Endothelial cell of umbilical vein (primary cell): ENCODE measurements around the gene ZNF33B. TPM values are rescaled to one million over a fixed set of nuclear protein-coding genes. Genes with fewer than 3 reads are reported as not detected.

Experiments used
- BruUV-seq: library from RNA; stranded (reverse); fragments of 400-500 nt; replicated peaks from 2 replicates; lab custom pipeline; 2021; lab: Mats Ljungman, UMichigan
- CTCF ChIA-PET: fragments of 300-600, 350-600 bp; sonication (Branson Sonifier 250); formaldehyde crosslinking; loops from one replicate; lab custom pipeline; 2021; ENCODE audit warnings: antibody characterized with exemption, inconsistent platforms; lab: Charles Lee
- POLR2A ChIA-PET: fragments of 300-600, 350-600 bp; sonication (Branson Sonifier 250); formaldehyde crosslinking; loops from one replicate; lab custom pipeline; 2021; ENCODE audit warnings: antibody characterized with exemption, inconsistent platforms; lab: Charles Lee
- DNase-seq: peaks from one replicate; pipeline ENCODE4 v3.0.0-alpha.2; 2011; ENCODE audit warnings: low read depth, low spot score
- FAIRE-seq: peaks from 2 replicates; lab custom pipeline; 2011; peaks lifted over from hg19 to GRCh38; lab: Jason Lieb, UNC
- H2AFZ ChIP-seq: 2 replicates; pipeline ENCODE4 v1.6.0; 2012; ENCODE audit warnings: low read depth, low read length, control low read depth, inconsistent platforms
- H3K27ac ChIP-seq: 2 replicates; pipeline ENCODE4 v1.5.1; 2011; ENCODE audit warnings: low read depth, mild to moderate bottlenecking, control low read depth, low read length, moderate library complexity; ENCODE audit not compliant: insufficient read depth
- H3K27me3 ChIP-seq, 2 experiments: 2 replicates each; pipeline versions ENCODE4 v1.6.0 to v1.6.1; 2011; ENCODE audit warnings: low read length in 2 of 2, mixed read lengths in 1 of 2; ENCODE audit not compliant: control insufficient read depth in 2 of 2, insufficient read depth in 2 of 2
- H3K36me3 ChIP-seq, 2 experiments: 2 replicates in 1 of 2; 3 replicates in 1 of 2; pipeline ENCODE4 v1.5.1; 2011; ENCODE audit warnings: low read length in 2 of 2, mild to moderate bottlenecking in 1 of 2, moderate library complexity in 1 of 2; ENCODE audit not compliant: control insufficient read depth in 2 of 2, insufficient read depth in 2 of 2; ENCODE audit errors: extremely low read depth in 1 of 2
- H3K4me1 ChIP-seq: 3 replicates; pipeline ENCODE4 v1.5.1; 2011; ENCODE audit warnings: mild to moderate bottlenecking, low read length; ENCODE audit not compliant: control insufficient read depth, insufficient read depth; ENCODE audit errors: extremely low read depth
- H3K4me2 ChIP-seq: 2 replicates; pipeline ENCODE4 v1.6.1; 2011; ENCODE audit warnings: low read length, control low read depth, mixed read lengths; ENCODE audit not compliant: insufficient read depth
- H3K4me3 ChIP-seq, 3 experiments: fragments of 200-600 bp in 1 of 3; sonication (generic), shearing (Covaris generic) in 1 of 3; replicated peaks in 1 of 3; 2 replicates each; pipeline ENCODE4 v1.5.1; 2011 to 2016; ENCODE audit warnings: control low read depth in 3 of 3, low read length in 3 of 3, mild to moderate bottlenecking in 2 of 3, inconsistent platforms in 1 of 3, low read depth in 1 of 3, moderate library complexity in 1 of 3; ENCODE audit not compliant: insufficient read depth in 1 of 3
- H3K79me2 ChIP-seq: 2 replicates; pipeline ENCODE4 v1.6.0; 2012; ENCODE audit warnings: low read length, inconsistent platforms; ENCODE audit not compliant: control insufficient read depth, insufficient read depth
- H3K9ac ChIP-seq: replicated peaks from 2 replicates; pipeline ENCODE3; 2011; ENCODE audit warnings: low read length, control low read depth; ENCODE audit not compliant: insufficient read depth; ENCODE audit errors: extremely low read depth
- H3K9me1 ChIP-seq: replicated peaks from 3 replicates; pipeline ENCODE4 v1.6.0; 2011; ENCODE audit warnings: mild to moderate bottlenecking, low read length; ENCODE audit not compliant: control insufficient read depth, insufficient read depth; ENCODE audit errors: extremely low read depth
- H3K9me3 ChIP-seq: replicated peaks from 2 replicates; pipeline ENCODE4 v1.5.1; 2012; ENCODE audit warnings: low read length, inconsistent platforms; ENCODE audit not compliant: control insufficient read depth, insufficient read depth
- H4K20me1 ChIP-seq: replicated peaks from 2 replicates; pipeline ENCODE3; 2011; ENCODE audit warnings: mild to moderate bottlenecking, low read length; ENCODE audit not compliant: control insufficient read depth, insufficient read depth; ENCODE audit errors: extremely low read depth
- EZH2 ChIP-seq: IDR thresholded peaks from 2 replicates; pipeline ENCODE4 v1.6.1; 2012; ENCODE audit warnings: borderline replicate concordance, low read depth, mild to moderate bottlenecking, moderate library complexity, low read length, inconsistent platforms; ENCODE audit not compliant: severe bottlenecking
- GATA2 ChIP-seq: IDR thresholded peaks from 2 replicates; pipeline ENCODE4 v1.7.0; 2011; ENCODE audit warnings: low read depth, mild to moderate bottlenecking, moderate library complexity, mixed read lengths, low read length; ENCODE audit not compliant: insufficient read length, insufficient read depth
- JUN ChIP-seq: IDR thresholded peaks from 2 replicates; pipeline ENCODE4 v1.6.1; 2011; ENCODE audit warnings: borderline replicate concordance, low read depth; ENCODE audit not compliant: insufficient read length, insufficient read depth
- MYC ChIP-seq: IDR thresholded peaks from one replicate; pipeline ENCODE4 v1.6.1; 2011; ENCODE audit warnings: mild to moderate bottlenecking, low read depth, low read length
- dilution Hi-C: fragments of 300-500 bp; cut with MboI; formaldehyde crosslinking; loops from one replicate; pipeline ENCODE4 v1.15.0; 2019; ENCODE audit warnings: low sequenced_read_pairs; ENCODE audit not compliant: extremely low pct_ligation_motif_present
- intact Hi-C: fragments of 100-400 bp; cut with micrococcal nuclease; formaldehyde crosslinking; loops from one replicate; pipeline ENCODE4 v1.10.0; 2022
- polyA plus RNA-seq, 4 experiments: library from polyadenylated mRNA; depleted of rRNA in 3 of 4; stranded (reverse) in 3 of 4; unstranded in 1 of 4; fragments of >200 nt; gene quantifications; 2 replicates each; pipeline versions ENCODE4 v1.2.1 to v1.2.3, GENCODE V29; 2011 to 2012; ENCODE audit warnings: missing spikeins in 1 of 4
- small RNA-seq: library from RNA; depleted of rRNA; stranded (forward); fragments of <200 nt; gene quantifications from one replicate; pipeline ENCODE3, GENCODE V24; 2012; ENCODE audit warnings: low replicate concordance, low read depth; ENCODE audit not compliant: insufficient read depth, insufficient read length
- total RNA-seq: library from RNA; stranded (reverse); gene quantifications from 2 replicates; pipeline ENCODE4 v1.2.3, GENCODE V29; 2021
- TF ChIP-seq, protein P1 (sequence below): IDR thresholded peaks from 2 replicates; pipeline ENCODE4 v1.6.1; 2011; ENCODE audit not compliant: insufficient read depth, insufficient read length
- TF ChIP-seq, protein P2 (sequence below), 2 donors: IDR thresholded peaks; 1 replicate in 1 of 2; 2 replicates in 1 of 2; pipeline ENCODE4 v1.5.1; 2011; ENCODE audit warnings: low read length in 2 of 2, mild to moderate bottlenecking in 2 of 2, moderate library complexity in 2 of 2, control low read depth in 1 of 2, inconsistent platforms in 1 of 2, low read depth in 1 of 2; ENCODE audit not compliant: insufficient read depth in 1 of 2; ENCODE audit errors: extremely low read depth in 1 of 2

ZNF33B gene
- total and polyA plus RNA-seq, 2 donors (not counting 3 experiments of a cell fraction or from before 2014, with no cell fraction given) = 14.0 to 15.3 TPM

DNA sequence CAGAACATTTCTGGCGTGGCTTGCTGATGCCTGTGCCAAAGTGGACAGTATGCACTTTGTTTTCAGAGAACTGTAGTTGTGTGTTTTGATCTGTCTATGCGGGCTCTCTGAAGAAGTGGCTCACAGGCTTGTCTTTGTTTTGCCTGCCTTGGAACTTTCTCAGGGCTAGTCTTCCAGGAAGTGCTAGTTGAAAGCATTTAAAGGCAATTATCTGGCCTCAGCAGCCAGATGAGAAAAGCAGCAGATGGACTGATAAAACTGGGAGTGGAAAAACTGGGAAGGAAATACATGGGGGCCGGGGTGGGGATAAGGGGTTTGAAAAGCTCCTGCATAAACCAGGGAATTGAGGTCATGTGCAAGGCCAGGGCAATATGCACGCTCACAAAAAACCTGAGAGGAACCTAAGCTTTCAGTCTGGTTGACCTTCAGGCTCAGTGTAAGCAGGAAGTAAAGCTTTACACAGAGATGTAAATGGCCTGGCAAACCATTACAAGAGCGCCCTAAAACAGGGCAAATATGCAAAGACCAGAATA, 94.5 kb downstream of the ZNF33B start:
- no peaks in the 10 kb centered on the region for H3K79me2 ChIP-seq
- no TSS peak for BruUV-seq
- no peaks in the 10 kb centered on the region for H3K9me3 ChIP-seq
- no peak overlapping the region for H2AFZ ChIP-seq
- ChIA-PET CTCF (no interaction called here), POLR2A (no interaction called here)
- TF ChIP-seq EZH2 (no peak), JUN (no peak), GATA2 (no peak), MYC (no peak)
- TF ChIP-seq, protein P1, sequence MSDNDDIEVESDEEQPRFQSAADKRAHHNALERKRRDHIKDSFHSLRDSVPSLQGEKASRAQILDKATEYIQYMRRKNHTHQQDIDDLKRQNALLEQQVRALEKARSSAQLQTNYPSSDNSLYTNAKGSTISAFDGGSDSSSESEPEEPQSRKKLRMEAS = no peak
- TF ChIP-seq, protein P2, sequence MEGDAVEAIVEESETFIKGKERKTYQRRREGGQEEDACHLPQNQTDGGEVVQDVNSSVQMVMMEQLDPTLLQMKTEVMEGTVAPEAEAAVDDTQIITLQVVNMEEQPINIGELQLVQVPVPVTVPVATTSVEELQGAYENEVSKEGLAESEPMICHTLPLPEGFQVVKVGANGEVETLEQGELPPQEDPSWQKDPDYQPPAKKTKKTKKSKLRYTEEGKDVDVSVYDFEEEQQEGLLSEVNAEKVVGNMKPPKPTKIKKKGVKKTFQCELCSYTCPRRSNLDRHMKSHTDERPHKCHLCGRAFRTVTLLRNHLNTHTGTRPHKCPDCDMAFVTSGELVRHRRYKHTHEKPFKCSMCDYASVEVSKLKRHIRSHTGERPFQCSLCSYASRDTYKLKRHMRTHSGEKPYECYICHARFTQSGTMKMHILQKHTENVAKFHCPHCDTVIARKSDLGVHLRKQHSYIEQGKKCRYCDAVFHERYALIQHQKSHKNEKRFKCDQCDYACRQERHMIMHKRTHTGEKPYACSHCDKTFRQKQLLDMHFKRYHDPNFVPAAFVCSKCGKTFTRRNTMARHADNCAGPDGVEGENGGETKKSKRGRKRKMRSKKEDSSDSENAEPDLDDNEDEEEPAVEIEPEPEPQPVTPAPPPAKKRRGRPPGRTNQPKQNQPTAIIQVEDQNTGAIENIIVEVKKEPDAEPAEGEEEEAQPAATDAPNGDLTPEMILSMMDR (IDR thresholded peaks at IDR 0.05; ENCODE audit: extremely low read depth in 1 of 2, insufficient read depth in 1 of 2, low read depth in 1 of 2, low read length in 2 of 2) = no peak
- H4K20me1 ChIP-seq = no peaks in the 10 kb centered on the region
- no peak overlapping the region for H3K27ac ChIP-seq
- no peaks in the 10 kb centered on the region for H3K4me1 ChIP-seq
- DNase-seq = peak; percentile 56
- FAIRE-seq = no peak
- no peak overlapping the region for H3K4me2 ChIP-seq
- no peaks in the 10 kb centered on the region for H3K36me3 ChIP-seq
- H3K4me3 ChIP-seq = no peak overlapping the region
- no peaks in the 10 kb centered on the region for H3K9me1 ChIP-seq
- dilution Hi-C loops = no loop called here
- intact Hi-C loops = no loop called here
- H3K27me3 ChIP-seq = no peaks in the 10 kb centered on the region
- no peak overlapping the region for H3K9ac ChIP-seq

Small RNA genes within 50 kb of the gene (small RNA-seq; reads per million reads assigned to genes)
- not detected for gene AL022345.1
- gene AL022345.2 = not detected
- gene AL022345.3 = not detected
- not detected for gene FXYD6P1
- gene RNU6-1170P = not detected

Other genes with a start within 250 kb of the ZNF33B start
- 22.4 and 23.4 TPM in 2 replicates for gene BMS1, start 144.2 kb upstream of the ZNF33B start, total RNA-seq
- 1.7 and 2.8 TPM in 2 replicates for gene BMS1, start 144.2 kb upstream of the ZNF33B start, polyA plus RNA-seq